DND-41 (cell line): ENCODE data around the gene KCTD20.

ENCODE experiments used
- EZH2 ChIP-seq: IDR thresholded peaks from 3 replicates; pipeline ENCODE4 v1.6.1; 2012; ENCODE audit warnings: borderline replicate concordance, low read depth, mild to moderate bottlenecking, moderate library complexity, low read length, inconsistent platforms; ENCODE audit not compliant: severe bottlenecking
- TF ChIP-seq, protein P1 (sequence below): IDR thresholded peaks from 2 replicates; pipeline ENCODE4 v1.5.1; 2012; ENCODE audit warnings: borderline replicate concordance, low read length, moderate library complexity, mild to moderate bottlenecking; ENCODE audit not compliant: poor library complexity, severe bottlenecking; ENCODE audit errors: extremely low read depth

DNA sequence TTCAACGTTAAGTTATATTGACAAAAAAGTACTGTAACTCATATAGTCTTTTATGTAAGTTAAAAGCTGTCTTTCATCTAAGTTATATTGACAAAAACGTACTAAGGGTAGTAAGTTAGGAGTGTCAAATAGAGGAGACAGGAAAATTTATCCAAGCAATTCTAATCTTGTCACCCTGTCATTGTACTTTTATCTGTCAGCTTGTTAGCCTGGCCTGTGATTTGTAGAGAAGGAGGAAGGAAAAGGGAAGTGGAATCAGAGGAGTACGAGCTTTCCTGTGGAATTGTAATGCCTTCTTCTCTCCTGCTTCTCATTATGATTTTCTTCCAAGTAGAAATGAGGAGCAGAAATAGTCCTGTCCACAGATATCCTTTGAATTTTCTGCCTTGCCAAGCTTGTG lies 18.8 kb downstream of the KCTD20 start:
- TF ChIP-seq, protein P1, sequence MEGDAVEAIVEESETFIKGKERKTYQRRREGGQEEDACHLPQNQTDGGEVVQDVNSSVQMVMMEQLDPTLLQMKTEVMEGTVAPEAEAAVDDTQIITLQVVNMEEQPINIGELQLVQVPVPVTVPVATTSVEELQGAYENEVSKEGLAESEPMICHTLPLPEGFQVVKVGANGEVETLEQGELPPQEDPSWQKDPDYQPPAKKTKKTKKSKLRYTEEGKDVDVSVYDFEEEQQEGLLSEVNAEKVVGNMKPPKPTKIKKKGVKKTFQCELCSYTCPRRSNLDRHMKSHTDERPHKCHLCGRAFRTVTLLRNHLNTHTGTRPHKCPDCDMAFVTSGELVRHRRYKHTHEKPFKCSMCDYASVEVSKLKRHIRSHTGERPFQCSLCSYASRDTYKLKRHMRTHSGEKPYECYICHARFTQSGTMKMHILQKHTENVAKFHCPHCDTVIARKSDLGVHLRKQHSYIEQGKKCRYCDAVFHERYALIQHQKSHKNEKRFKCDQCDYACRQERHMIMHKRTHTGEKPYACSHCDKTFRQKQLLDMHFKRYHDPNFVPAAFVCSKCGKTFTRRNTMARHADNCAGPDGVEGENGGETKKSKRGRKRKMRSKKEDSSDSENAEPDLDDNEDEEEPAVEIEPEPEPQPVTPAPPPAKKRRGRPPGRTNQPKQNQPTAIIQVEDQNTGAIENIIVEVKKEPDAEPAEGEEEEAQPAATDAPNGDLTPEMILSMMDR = no peak
- TF ChIP-seq EZH2 = no peak
